GM21423 (cell line): ENCODE results near the gene OSBPL7.

ENCODE experiments used
- ATAC-seq: cut with Tn5 transposase; IDR thresholded peaks from one replicate; pipeline ENCODE4 v1.9.1; 2021; ENCODE audit warnings: mild to moderate bottlenecking, moderate library complexity; ENCODE audit not compliant: unreplicated experiment

Gene OSBPL7

GRCh38 chr17:47829870-47830269 is 8.3 kb upstream of the OSBPL7 start:
- ATAC-seq = no peak

- ATAC-seq = no peak
Observed at GRCh38 chr17:47823519-47823918, 1.9 kb upstream of the OSBPL7 start.

- no peak for ATAC-seq
Observed at GRCh38 chr17:47822785-47823184, 1.2 kb upstream of the OSBPL7 start.

- ATAC-seq = no peak
Observed at GRCh38 chr17:47821031-47821423, 567 bp downstream of the OSBPL7 start.

GRCh38 chr17:47820033-47820789 is 1.4 kb downstream of the OSBPL7 start:
- no peak for ATAC-seq

GRCh38 chr17:47819475-47819874 is 2.1 kb downstream of the OSBPL7 start:
- no peak for ATAC-seq

GRCh38 chr17:47818002-47818695 is 3.4 kb downstream of the OSBPL7 start:
- no peak for ATAC-seq

- ATAC-seq = no peak
Observed at GRCh38 chr17:47816947-47817346, 4.6 kb downstream of the OSBPL7 start.

- ATAC-seq = no peak
Observed at GRCh38 chr17:47816111-47816735, 5.4 kb downstream of the OSBPL7 start.

GRCh38 chr17:47815106-47815918 is 6.3 kb downstream of the OSBPL7 start:
- ATAC-seq = no peak

- ATAC-seq = no peak
Observed at GRCh38 chr17:47813512-47814031, 8.0 kb downstream of the OSBPL7 start.

GRCh38 chr17:47813077-47813476 is 8.5 kb downstream of the OSBPL7 start:
- ATAC-seq = no peak

GRCh38 chr17:47812146-47812920 is 9.3 kb downstream of the OSBPL7 start:
- ATAC-seq = no peak

- ATAC-seq = no peak
Observed at GRCh38 chr17:47811709-47812108, 9.9 kb downstream of the OSBPL7 start.

- ATAC-seq = no peak
Observed at GRCh38 chr17:47810901-47811635, 10.5 kb downstream of the OSBPL7 start.

- ATAC-seq = no peak
Observed at GRCh38 chr17:47810200-47810821, 11.3 kb downstream of the OSBPL7 start.

- ATAC-seq = no peak
Observed at GRCh38 chr17:47808830-47809480, 12.6 kb downstream of the OSBPL7 start.

GRCh38 chr17:47808036-47808829 is 13.4 kb downstream of the OSBPL7 start:
- no peak for ATAC-seq
